HPDE6-E6E7 (cell line): ENCODE results near the gene DTNBP1.

Experiments used
- DNase-seq: peaks from one replicate; pipeline ENCODE4 v3.0.0; 2011; ENCODE audit warnings: missing footprints; ENCODE audit errors: extremely low spot score

DTNBP1 gene, protein sequence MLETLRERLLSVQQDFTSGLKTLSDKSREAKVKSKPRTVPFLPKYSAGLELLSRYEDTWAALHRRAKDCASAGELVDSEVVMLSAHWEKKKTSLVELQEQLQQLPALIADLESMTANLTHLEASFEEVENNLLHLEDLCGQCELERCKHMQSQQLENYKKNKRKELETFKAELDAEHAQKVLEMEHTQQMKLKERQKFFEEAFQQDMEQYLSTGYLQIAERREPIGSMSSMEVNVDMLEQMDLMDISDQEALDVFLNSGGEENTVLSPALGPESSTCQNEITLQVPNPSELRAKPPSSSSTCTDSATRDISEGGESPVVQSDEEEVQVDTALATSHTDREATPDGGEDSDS

DNA sequence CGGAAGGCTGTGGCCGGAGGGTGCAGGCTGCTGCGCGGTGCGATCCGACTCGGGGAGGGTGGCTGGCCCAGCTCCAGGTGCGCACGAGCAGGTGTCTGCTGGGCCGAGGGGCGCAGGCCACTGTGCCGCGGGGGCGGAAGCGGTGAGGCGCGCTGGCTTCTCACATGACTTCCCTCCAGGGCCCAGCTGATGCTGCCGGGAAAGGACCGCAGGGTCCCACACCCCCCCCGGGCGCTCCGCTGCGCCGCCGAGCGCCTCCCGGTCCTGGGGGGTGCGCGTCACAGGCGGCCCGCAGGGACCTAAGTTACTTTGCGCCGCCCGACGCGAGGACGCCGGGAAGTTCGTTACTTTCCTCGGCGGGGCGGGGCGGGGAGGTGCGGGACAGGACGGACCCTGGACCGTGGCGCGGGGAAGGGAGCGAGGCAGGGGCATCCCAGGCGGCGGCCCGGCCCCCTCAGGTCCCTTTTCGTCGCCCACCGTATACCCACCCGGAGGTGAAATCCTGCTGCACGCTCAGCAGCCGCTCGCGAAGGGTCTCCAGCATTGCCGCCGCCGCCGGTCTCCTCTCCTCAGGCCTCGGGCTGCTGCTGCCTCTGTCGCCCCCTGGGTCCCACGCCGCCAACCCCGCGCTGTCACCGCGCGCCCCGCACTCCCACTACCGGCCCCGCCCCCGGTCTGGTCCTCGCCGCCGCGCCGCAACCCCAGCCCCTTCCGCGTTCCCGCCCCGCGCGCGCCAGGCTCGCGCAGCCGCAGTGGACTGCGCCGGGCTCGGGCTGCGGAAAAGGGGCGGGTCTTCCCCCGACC is at the start of gene DTNBP1:
Gene DTNBP1, minus strand, starts transcription at position 703 of the 804 bp plus-strand sequence. Its CDS starts 159 bp downstream, at position 544.
- DNase-seq = peak; percentile 83

DNA sequence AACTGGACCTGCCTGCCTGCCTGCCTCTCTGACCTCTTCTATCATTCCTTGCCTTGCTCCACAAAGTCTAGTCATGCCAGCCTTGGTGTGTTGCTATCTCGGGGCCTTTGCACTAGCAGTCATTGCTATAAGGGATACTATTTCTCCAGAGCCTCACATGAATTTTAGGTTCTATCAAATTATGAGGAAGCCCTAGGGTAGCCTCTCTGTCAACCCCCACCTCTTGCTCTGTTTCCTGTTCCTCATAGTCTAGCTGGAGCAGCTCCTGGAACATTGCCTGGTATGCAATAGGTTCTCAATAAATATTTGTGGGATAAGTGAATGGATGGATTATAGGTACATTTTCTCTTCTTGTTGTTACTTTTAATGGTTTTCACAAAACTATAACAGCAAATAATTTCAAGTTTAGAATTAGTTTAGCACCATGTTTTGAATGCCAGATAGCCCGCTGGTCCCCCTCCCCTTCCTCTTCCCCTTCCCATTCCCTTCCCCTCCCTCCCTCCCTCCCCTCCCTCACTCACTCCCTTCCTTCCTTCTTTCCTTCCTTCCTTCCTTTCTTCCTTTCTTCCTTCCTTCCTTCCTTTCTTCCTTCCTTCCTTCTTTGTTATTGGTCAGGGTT is 46.9 kb upstream of the DTNBP1 start:
- DNase-seq = no peak

DNA sequence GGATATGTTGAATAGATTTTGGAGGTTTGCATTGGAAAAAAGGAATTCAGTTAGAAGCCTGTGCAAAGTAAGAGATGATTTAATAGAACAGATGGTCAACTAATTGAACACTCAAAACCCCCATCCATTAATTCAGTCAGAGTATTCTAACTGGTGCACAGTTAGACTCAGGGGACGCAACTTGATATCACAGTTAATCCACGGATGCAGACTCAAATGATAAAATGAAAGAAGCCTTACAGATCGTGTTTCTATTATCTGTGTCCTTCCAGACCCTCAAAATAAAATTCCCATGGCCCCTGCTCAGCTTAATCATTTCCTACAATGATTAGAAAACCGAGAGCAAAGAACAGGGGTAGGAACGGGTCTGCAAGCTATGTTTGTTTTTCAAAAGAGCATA is 45.4 kb upstream of the DTNBP1 start:
- no peak for DNase-seq

DNA sequence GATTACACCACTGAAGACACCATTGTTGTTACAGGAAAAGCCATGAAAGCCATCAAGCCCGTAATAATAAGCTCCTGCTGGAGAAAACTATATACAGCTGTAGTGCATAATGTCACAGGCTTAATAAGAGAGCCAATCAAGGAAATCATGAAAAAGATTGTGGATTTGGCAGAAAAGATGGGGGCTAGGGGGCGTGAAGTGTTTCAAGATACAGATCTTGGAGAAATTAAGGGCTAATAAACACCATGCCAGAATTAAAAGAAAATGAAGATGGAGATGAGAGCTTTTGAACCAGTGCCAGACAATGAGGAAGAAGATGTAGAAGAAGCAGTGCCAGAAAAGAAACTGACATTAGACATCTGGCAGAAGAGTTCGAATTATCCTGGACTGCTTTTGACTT is 43.2 kb upstream of the DTNBP1 start:
- no peak for DNase-seq

DNA sequence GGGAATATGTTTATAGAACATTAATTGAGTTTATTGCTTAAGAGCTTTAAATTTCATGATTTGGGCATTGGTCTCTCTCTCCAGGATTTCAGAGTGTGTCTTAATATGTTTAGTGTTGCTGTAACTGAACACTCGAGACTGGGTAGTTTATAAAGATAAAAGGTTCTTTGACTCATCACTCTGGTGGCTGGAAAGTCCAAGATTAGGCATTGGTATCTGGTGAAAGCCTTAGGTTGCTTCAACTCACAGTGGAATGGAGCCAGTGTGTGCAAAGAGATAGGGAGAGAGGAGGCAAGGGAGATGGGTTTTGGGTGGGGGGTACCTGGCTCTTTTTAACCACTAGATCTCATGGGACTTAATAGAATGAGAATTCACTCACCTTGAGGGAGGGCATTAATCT is 35.6 kb upstream of the DTNBP1 start:
- no peak for DNase-seq

DNA sequence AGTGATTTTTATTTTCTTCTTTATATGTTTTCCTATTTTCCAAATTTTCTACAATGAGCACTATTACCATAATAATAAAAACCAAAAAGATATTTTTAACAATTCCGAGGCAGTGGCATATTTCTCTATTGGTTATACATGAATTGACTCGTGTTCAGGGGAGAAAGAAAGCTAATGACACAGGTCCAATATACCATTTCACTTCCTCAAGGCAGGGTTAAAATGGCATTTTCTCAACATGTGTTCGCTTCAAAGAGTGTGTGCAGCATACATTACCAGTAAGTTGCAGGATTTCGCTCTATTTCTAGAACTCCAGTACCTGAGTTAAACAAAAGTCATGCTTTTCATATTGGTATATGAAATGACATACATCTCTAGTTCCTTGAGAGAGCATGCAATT is 35.1 kb upstream of the DTNBP1 start:
- no peak for DNase-seq

DNA sequence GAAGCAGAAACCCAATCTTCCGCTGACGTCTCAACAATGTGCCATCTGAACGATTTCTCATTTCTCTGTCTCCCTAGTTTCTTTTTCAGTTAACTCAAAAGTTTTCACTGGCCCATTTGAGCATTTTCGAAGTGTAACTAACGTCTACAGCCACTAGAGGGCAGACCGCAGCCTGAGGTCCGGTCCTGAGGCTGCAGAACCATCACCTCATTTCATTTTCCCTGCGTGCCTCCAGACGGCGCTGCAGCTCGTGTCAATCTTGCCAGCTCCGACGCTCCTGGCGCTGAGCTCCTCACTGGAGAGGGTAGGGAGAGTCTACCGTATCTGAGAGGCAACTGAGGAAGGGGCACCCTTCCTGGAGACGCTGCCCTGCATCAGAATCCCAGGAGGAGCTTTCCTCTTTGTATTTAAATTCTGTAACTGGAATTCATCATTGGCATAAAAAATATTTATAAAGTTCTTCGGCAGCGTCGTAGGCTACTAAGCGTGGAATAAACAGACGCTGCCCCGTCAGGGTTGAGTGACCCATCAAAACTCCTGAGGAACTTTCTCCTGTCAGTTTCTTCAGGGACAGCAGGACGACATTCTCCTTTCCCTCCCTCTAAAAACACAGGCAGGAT is 28.5 kb upstream of the DTNBP1 start:
- DNase-seq = peak; percentile 78

DNA sequence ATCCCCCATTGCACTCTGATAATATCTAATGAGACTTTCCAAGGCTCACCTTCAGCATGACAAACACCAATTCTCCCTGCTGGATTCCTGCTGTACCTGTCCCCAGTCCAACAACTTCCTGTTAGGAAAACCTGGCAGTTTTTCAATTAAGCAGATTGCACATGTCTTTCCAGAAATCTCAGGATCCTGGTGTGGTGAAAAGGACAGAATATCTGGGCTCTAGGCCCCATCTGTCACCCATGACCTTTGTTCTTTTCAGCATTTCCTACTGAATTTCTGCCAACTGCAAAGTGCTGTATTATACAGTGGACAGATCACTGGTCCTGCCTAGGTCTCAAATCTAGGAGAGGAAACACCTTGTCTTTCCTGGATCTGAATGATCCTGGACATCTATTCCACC is 27.7 kb upstream of the DTNBP1 start:
- DNase-seq = no peak

DNA sequence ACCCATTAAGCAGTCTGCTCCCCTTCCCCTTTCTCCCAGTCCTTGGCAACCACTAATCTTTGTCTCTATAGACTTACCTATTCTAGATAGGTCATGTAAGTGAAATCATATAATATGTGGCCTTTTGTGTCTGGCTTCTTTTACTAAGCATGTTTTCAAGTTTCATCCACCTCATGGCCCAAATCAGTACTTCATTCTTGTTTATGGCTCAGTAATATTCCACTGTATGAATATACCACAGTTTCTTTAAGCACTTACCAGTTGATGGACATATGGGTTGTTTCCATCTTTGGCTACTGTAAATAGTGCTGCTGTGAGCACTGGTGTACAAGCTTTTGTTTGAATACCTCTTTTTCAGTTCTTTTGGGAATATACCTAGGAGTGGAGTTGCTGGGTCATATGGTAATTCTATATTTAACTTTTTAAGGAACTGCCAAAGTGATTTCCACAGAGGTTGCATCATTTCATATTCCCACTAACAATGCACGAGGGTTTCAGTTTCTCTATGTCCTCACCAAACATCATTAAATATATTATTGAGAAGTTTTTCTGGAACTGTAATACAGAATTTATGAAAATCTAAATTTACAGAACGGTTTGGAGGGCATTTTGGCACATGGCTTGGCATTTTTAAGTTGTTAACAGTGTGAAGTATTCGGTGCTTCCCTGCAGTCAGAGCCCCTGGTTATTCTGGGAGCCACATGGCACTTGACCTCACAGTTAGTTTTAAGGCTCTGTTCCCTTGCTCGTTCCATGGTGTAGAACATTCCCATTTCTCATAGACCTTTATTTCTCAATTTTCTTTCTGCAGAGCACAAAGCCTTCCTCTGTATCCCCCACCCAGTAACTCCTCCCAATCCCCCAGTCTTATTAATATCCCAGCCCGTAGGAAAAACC is 27.0 kb upstream of the DTNBP1 start:
- no peak for DNase-seq

DNA sequence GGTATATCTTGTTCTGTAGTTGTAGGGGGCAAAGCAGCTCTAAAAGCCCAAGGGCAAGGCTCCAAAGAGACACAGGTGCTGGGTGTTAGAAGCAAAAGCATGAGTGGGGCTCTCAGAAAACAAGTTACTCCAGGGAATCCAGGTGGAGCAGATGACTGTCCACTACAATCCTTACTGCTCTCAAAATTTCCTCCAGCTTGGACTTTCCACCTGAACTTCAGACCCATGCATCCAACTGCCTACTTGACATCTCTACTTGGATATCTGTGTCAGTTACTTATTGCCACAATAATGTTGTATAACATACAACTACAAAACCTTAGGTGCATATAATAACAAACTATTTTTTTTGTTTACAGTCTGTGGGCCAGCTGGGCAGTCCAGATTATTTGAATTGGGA is 22.8 kb upstream of the DTNBP1 start:
- DNase-seq = no peak

DNA sequence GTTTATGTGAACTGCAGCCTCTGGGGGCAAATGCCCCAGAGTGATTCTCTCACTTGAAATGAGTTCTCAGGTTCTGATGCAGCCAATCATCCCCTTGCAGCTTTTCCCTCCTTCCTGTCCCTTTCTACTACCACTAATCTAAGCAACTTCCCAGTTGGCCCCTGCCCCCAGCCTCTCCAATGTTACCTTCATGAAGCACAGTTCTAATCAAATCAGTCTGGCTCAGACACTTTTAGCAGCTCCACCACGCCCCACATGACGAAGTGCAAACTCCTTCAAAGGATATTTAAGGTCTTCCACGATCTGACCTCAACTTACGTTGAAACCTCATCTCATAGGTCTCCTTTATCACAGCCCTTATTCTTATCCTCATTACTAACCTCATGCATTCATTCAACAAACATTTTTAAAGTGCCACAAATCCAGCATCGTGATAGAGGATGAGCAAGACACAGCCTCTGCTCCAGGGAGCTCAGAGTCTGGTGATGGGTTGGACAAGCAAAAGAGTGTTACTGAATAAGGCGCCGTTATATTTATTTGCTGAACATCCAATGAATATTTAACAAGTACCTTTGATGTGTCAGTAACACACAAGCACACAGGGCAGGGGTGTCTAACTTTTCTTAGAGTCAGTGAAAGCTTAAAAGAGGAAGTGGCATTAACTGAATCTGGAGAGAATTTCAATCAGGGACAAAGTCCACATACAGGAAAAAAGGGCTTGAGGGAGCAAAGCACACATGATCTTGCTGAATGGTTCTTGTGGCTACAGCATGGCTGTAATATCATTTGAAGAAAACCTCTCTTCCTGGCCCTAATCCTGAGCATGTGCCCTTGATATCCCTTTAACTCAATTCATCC is 20.4 kb upstream of the DTNBP1 start:
- no peak for DNase-seq

DNA sequence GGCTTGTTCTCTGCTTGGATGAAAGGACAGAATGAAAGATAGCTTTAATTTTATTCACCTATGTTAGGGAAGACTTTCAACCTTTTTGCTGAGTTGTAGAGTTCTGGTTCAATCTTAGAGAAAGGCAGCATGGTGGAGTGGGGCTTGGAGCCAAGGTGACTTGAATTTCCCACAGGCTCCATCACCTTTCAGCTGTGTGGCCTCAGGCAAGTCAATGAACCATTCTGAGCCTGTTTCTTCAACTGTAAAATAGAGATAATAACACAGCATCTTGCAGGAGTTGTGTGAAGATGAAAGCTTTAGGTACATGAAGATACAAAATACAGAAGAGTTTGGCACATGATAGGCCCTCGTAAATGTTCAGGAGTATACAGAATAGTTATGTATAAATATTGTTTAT is 19.1 kb upstream of the DTNBP1 start:
- no peak for DNase-seq

DNA sequence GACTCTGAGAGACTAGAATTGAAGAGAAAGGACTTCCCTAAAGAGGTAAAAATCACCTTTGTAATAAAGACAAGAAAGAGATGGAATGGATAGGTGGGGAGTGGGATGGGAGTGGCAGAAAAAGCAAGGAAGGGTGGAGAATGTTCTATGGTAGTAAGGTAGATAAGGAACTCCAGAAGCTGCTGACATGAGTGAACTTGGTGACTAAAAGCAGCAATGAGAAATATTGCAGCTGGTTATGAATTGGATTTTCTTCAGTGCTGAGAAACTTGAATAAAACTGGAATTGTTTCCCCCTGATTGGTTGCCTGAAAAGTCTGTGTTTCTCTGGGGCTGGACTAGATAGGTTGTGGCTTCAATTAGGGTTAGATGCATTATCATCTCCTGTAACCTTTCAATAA is 15.7 kb upstream of the DTNBP1 start:
- no peak for DNase-seq

DNA sequence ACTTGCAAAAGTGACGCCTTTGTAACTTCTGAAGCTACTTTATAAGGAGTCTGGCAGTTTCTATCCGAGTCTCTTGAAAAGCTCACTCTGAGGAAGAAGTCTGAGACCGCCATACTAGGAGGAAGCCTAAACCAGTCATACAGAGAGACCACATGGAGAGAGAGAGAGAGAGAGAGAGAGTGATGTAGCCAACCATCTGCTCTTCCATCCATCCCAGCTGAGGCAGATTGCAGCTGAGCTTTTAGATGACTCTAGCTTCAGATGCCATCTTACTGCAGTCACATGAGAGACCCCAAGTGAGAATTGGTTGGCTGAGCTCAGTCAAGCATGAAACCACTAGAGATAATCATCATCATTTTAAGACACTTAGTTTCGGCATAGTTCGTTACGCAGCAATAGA is 15.0 kb upstream of the DTNBP1 start:
- DNase-seq = no peak

DNA sequence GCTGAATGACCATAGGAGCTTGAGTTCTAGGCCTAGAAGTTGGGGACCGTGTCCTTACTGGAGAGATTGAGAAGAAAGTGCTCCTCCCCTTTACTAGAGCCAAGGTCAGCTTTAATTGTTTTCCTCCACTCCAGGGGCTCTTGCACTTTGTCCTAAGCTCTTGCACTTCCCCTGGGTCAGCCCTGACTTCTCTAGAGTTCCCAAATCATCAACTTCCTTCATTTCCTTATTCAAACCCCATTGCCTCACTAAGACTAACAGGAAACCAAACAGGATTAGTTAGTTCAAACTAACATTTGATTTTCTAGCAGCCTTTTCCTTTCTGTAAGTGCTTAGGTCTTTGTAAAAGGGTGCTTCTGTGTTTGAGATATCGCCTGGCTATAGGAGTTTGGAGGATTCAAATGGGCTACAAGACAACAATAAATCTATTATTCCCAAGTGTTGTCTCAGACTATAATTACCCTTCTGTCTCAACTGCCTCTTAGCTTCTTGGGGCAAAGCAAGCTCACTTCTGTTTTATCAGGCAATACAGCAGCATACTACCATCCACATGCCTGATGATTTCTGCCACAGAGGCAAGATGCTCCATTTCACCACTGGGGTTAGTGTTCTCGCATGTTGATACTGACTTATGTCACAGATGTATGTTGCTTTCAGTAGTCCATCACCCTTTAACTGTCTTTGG is 12.8 kb upstream of the DTNBP1 start:
- no peak for DNase-seq

DNA sequence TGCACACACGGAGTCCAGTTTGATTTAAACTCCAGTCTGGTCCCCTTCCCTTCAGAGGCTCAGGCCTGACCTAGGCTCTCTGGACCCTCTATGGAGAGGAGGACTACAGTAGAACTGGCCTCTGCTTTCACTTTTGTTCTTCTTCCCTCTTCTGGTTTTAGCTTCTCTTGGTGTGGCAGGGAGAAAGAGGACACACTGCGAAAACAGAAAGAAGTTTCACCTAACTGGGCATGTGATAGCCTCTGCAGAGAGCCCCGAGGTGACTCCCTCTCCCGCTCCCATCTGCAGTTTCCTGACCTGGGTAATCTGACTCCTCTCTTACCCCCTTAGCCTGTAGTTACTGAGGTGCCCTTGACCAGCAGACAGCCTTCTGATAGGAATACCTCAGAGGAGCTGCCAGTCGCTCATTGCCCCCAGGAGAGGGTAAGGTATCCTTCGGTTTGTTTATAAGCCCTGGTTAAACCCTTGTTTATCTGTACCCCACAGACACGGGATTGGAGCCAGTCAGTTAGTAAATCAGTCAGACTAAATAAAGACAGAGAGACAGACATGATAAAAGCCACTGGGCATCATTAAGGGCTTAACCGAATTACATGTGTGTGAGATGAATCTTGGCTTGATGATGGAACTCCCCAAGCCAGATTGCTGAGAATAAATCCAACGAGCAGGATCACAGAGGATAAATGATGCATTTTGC is 12.0 kb upstream of the DTNBP1 start:
- no peak for DNase-seq

DNA sequence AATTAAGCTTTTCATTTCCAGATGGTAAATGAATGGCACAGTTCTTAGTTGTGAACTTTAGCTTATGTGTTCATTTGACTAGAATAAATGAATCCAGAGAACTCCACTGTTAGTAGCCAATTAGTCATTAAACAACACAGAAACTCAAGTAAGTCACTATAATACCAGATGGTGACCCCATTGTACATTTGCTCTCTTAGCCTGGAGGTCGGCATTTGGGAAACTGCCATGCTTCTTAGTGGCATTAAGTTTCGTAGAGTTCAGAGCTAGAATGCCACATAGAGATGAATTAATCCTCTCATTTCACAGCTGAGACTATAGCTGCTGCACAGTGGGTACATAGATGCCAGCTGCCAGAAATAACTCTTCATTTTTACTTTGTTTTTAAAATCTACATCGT is 10.8 kb upstream of the DTNBP1 start:
- no peak for DNase-seq

DNA sequence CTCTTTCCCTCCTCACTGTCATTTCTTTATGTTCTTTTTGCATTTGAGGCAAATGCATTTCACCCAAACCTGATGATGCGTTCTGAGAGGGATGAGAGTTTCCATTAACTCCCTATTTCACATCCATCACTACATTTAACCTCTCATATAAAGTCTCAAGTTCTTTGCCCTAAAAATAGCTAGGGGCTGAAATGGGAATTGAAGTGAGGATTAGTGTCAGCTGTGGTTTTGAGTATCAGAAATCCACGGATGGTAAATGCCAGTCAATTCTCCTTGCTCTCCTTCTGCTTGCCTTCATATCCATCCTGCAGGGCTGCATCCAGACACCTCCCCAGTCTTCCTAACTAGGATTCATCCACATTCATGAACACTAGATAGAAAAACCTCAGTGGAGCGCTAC is 10.0 kb upstream of the DTNBP1 start:
- DNase-seq = no peak

DNA sequence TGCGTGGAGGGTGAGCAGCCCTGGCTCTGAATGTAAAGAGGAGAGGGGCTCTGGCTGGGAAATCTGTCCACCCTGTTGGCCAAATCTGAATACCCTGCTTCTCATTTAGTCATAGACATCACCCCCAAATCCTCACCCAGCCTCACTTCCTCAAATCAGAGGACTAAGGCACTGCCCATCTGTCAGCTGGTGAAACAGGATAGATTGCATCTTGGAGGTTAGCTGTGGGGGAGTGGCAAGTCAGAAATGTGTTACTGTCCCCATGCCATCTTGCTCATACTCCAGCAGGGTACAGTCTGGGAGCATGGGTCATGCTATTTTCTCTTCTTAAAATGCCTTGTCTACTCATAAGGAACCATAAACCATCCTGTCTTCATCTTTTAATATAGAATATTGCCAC is 9.5 kb upstream of the DTNBP1 start:
- DNase-seq = no peak
